ENCODE results near the gene OLIG1. TPM values are rescaled to one million over a fixed set of nuclear protein-coding genes. Genes with fewer than 3 reads are reported as not detected.

OLIG1 gene
- total RNA-seq, 2 experiments from 2014 or later = not detected

GRCh38 chr21:33025489-33026442, 44.2 kb upstream of the OLIG1 start, which contains the start of gene OLIG2:
Gene OLIG2 (plus strand): TSS chr21:33025935. CDS start chr21:33026863, 928 bp downstream.
- peaks cover 56% of the 10 kb centered on the region for H3K4me1 Mint-ChIP-seq (ENCODE audit: low read depth)
- H3K4me3 Mint-ChIP-seq = peak within 1 kb of the TSS; percentile 33
- DNase-seq = no peak
- H3K9me3 Mint-ChIP-seq = no peaks in the 10 kb centered on the region
- no peak within 1 kb of the TSS for H3K27ac Mint-ChIP-seq
- CTCF ChIA-PET = interaction anchor here (1.4 to 1.5 kb wide), 3 partner anchors 60 to 193 kb away, joined by 3 to 5 read pairs (median 4); no protein-coding TSS in a partner anchor
- no peaks in the 10 kb centered on the region for H3K36me3 Mint-ChIP-seq (ENCODE audit: low read depth)
- intact Hi-C loops (cut with micrococcal nuclease) = loop anchor here (2.0 to 10.0 kb wide), 2 partner anchors 45 to 99 kb away; partner anchors contain the start of gene OLIG1
- peaks cover 86% of the 10 kb centered on the region for H3K27me3 Mint-ChIP-seq (ENCODE audit: low read depth)

GRCh38 chr21:33026443-33026858, 43.5 kb upstream of the OLIG1 start:
- Mint-ChIP-seq H3K4me1 (ENCODE audit: low read depth) (peaks cover 53% of the 10 kb centered on the region), H3K27me3 (ENCODE audit: low read depth) (peaks cover 82% of the 10 kb centered on the region), H3K4me3 (no peak overlapping the region), H3K9me3 (no peaks in the 10 kb centered on the region), H3K27ac (no peak overlapping the region), H3K36me3 (ENCODE audit: low read depth) (no peaks in the 10 kb centered on the region)
- CTCF ChIA-PET = interaction anchor here (1.3 to 1.5 kb wide), 4 partner anchors 59 to 194 kb away, joined by 3 to 5 read pairs (median 4); no protein-coding TSS in a partner anchor
- intact Hi-C loops (cut with micrococcal nuclease) = loop anchor here (10.0 kb wide), 1 partner anchor 98 kb away; no protein-coding TSS in a partner anchor
- DNase-seq = no peak

GRCh38 chr21:33026878-33027400, 43.0 kb upstream of the OLIG1 start:
- no peaks in the 10 kb centered on the region for H3K36me3 Mint-ChIP-seq (ENCODE audit: low read depth)
- peaks cover 78% of the 10 kb centered on the region for H3K27me3 Mint-ChIP-seq (ENCODE audit: low read depth)
- intact Hi-C loops (cut with micrococcal nuclease) = loop anchor here (10.0 kb wide), 1 partner anchor 98 kb away; no protein-coding TSS in a partner anchor
- H3K9me3 Mint-ChIP-seq = no peaks in the 10 kb centered on the region
- H3K4me1 Mint-ChIP-seq (ENCODE audit: low read depth) = peaks cover 53% of the 10 kb centered on the region
- H3K27ac Mint-ChIP-seq = no peak overlapping the region
- H3K4me3 Mint-ChIP-seq = peak overlapping the region; percentile 12
- DNase-seq = no peak
- CTCF ChIA-PET = interaction anchor here (1.3 to 1.5 kb wide), 4 partner anchors 58 to 195 kb away, joined by 3 to 5 read pairs (median 4); no protein-coding TSS in a partner anchor

GRCh38 chr21:33027401-33028286, 42.3 kb upstream of the OLIG1 start:
- no peak for DNase-seq
- intact Hi-C loops (cut with micrococcal nuclease) = loop anchor here (10.0 kb wide), 1 partner anchor 97 kb away; no protein-coding TSS in a partner anchor
- no peak overlapping the region for H3K4me3 Mint-ChIP-seq
- no peaks in the 10 kb centered on the region for H3K36me3 Mint-ChIP-seq (ENCODE audit: low read depth)
- H3K27me3 Mint-ChIP-seq (ENCODE audit: low read depth) = peaks cover 78% of the 10 kb centered on the region
- CTCF ChIA-PET = interaction anchor here (1.3 to 1.4 kb wide), 2 partner anchors 169 to 172 kb away, joined by 3 to 5 read pairs; no protein-coding TSS in a partner anchor
- no peak overlapping the region for H3K27ac Mint-ChIP-seq
- H3K4me1 Mint-ChIP-seq (ENCODE audit: low read depth) = peaks cover 50% of the 10 kb centered on the region
- no peaks in the 10 kb centered on the region for H3K9me3 Mint-ChIP-seq

GRCh38 chr21:33028287-33028670, 41.7 kb upstream of the OLIG1 start:
- peaks cover 48% of the 10 kb centered on the region for H3K4me1 Mint-ChIP-seq (ENCODE audit: low read depth)
- CTCF ChIA-PET = no interaction called here
- intact Hi-C loops (cut with micrococcal nuclease) = loop anchor here (10.0 kb wide), 1 partner anchor 97 kb away; no protein-coding TSS in a partner anchor

GRCh38 chr21:33028773-33029384, 41.1 kb upstream of the OLIG1 start:
- Mint-ChIP-seq H3K36me3 (ENCODE audit: low read depth) (no peaks in the 10 kb centered on the region), H3K27ac (no peak overlapping the region), H3K27me3 (ENCODE audit: low read depth) (peaks cover 71% of the 10 kb centered on the region), H3K4me3 (peak overlapping the region; percentile 50), H3K9me3 (no peaks in the 10 kb centered on the region), H3K4me1 (ENCODE audit: low read depth) (peaks cover 45% of the 10 kb centered on the region)
- CTCF ChIA-PET = no interaction called here
- intact Hi-C loops (cut with micrococcal nuclease) = loop anchor here (10.0 kb wide), 1 partner anchor 96 kb away; no protein-coding TSS in a partner anchor
- DNase-seq = peak; percentile 57

More at GRCh38 chr21:33028287-33028670, 41.7 kb upstream of the OLIG1 start:
- Mint-ChIP-seq H3K27ac (no peak overlapping the region), H3K27me3 (ENCODE audit: low read depth) (peaks cover 76% of the 10 kb centered on the region), H3K36me3 (ENCODE audit: low read depth) (no peaks in the 10 kb centered on the region), H3K4me3 (no peak overlapping the region), H3K9me3 (no peaks in the 10 kb centered on the region)
- no peak for DNase-seq

- Mint-ChIP-seq H3K4me3 (peak overlapping the region; percentile 36), H3K27ac (no peak overlapping the region)
Observed at GRCh38 chr21:33029385-33029921, 40.5 kb upstream of the OLIG1 start.

GRCh38 chr21:33029975-33030461, 39.9 kb upstream of the OLIG1 start:
- Mint-ChIP-seq H3K4me3 (no peak overlapping the region), H3K4me1 (ENCODE audit: low read depth) (peaks cover 34% of the 10 kb centered on the region), H3K9me3 (no peaks in the 10 kb centered on the region), H3K36me3 (ENCODE audit: low read depth) (no peaks in the 10 kb centered on the region), H3K27me3 (ENCODE audit: low read depth) (peaks cover 59% of the 10 kb centered on the region), H3K27ac (no peak overlapping the region)
- CTCF ChIA-PET = no interaction called here
- no peak for DNase-seq
- intact Hi-C loops (cut with micrococcal nuclease) = loop anchor here (10.0 kb wide), 1 partner anchor 95 kb away; no protein-coding TSS in a partner anchor

More at GRCh38 chr21:33029385-33029921, 40.5 kb upstream of the OLIG1 start:
- CTCF ChIA-PET = no interaction called here
- intact Hi-C loops (cut with micrococcal nuclease) = loop anchor here (10.0 kb wide), 1 partner anchor 95 kb away; no protein-coding TSS in a partner anchor
- Mint-ChIP-seq H3K27me3 (ENCODE audit: low read depth) (peaks cover 65% of the 10 kb centered on the region), H3K4me1 (ENCODE audit: low read depth) (peaks cover 39% of the 10 kb centered on the region), H3K9me3 (no peaks in the 10 kb centered on the region), H3K36me3 (ENCODE audit: low read depth) (no peaks in the 10 kb centered on the region)
- no peak for DNase-seq

- CTCF ChIA-PET = interaction anchor here (0.7 kb wide), 1 partner anchor 197 kb away, joined by 4 read pairs; no protein-coding TSS in a partner anchor
- Mint-ChIP-seq H3K9me3 (no peaks in the 10 kb centered on the region), H3K27ac (no peak overlapping the region), H3K4me3 (no peak overlapping the region), H3K27me3 (ENCODE audit: low read depth) (peaks cover 55% of the 10 kb centered on the region), H3K4me1 (ENCODE audit: low read depth) (peaks cover 30% of the 10 kb centered on the region), H3K36me3 (ENCODE audit: low read depth) (no peaks in the 10 kb centered on the region)
- intact Hi-C loops (cut with micrococcal nuclease) = no loop called here
- no peak for DNase-seq
Observed at GRCh38 chr21:33030633-33031032, 39.3 kb upstream of the OLIG1 start.

- CTCF ChIA-PET = interaction anchor here (0.7 kb wide), 1 partner anchor 198 kb away, joined by 4 read pairs; no protein-coding TSS in a partner anchor
- H3K27ac Mint-ChIP-seq = no peak overlapping the region
- peaks cover 25% of the 10 kb centered on the region for H3K4me1 Mint-ChIP-seq (ENCODE audit: low read depth)
- peaks cover 48% of the 10 kb centered on the region for H3K27me3 Mint-ChIP-seq (ENCODE audit: low read depth)
- DNase-seq = no peak
- no peak overlapping the region for H3K4me3 Mint-ChIP-seq
- intact Hi-C loops (cut with micrococcal nuclease) = no loop called here
- H3K36me3 Mint-ChIP-seq (ENCODE audit: low read depth) = no peaks in the 10 kb centered on the region
- no peaks in the 10 kb centered on the region for H3K9me3 Mint-ChIP-seq
Observed at GRCh38 chr21:33031152-33031911, 38.6 kb upstream of the OLIG1 start.

Data from activated naive CD4-positive, alpha-beta T cell treated with anti-CD3 and anti-CD28 coated beads for 36 hours (primary cell).